ENCODE data around the gene ZNF664.

DNA sequence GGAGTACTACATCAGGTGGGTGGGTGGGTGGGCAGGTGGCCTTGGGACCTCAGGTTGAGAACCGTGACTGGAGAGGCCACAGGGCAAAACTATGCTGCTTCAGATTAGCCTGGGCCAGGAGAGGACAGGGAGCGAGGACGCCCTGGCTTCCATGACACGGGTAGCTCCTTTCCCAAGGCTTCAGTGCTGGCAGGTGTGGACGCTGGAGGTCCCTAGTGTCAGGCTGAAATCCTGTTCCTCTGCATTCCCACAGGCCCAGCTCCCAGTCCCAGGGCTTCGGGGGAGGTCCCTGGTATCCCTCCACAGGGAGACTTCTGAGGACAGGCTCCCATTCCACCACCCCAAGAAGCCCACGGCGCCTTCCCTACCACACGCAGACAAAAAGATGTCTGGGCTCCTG is 32.0 kb upstream of the ZNF664 start:
- TF ChIP-seq, protein P1, sequence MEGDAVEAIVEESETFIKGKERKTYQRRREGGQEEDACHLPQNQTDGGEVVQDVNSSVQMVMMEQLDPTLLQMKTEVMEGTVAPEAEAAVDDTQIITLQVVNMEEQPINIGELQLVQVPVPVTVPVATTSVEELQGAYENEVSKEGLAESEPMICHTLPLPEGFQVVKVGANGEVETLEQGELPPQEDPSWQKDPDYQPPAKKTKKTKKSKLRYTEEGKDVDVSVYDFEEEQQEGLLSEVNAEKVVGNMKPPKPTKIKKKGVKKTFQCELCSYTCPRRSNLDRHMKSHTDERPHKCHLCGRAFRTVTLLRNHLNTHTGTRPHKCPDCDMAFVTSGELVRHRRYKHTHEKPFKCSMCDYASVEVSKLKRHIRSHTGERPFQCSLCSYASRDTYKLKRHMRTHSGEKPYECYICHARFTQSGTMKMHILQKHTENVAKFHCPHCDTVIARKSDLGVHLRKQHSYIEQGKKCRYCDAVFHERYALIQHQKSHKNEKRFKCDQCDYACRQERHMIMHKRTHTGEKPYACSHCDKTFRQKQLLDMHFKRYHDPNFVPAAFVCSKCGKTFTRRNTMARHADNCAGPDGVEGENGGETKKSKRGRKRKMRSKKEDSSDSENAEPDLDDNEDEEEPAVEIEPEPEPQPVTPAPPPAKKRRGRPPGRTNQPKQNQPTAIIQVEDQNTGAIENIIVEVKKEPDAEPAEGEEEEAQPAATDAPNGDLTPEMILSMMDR (conservative IDR thresholded peaks at IDR 0.05; ENCODE audit: low read depth, low read length) = no peak
- no peak for TF ChIP-seq EZH2 (IDR thresholded peaks at IDR 0.05; ENCODE audit: low read length, unreplicated experiment)
